ENCODE results near the gene KLB. TPM values are rescaled to one million over a fixed set of nuclear protein-coding genes. Genes with fewer than 3 reads are reported as not detected.

The KLB gene
- total RNA-seq, 1 experiment from 2014 or later: not detected

- DNase-seq (ENCODE audit: low read depth): peak; percentile 95
These were observed 52.0 kb downstream of the KLB start, which contains the start of the genes LIAS and RPL9 for GRCh38 chr4:39458505-39459300. Gene LIAS (plus strand): TSS chr4:39459056. CDS start chr4:39459118, 62 bp downstream. Gene RPL9 (minus strand): TSS chr4:39458922. CDS start chr4:39458439, 483 bp downstream.

- DNase-seq (ENCODE audit: low read depth): peak; percentile 77
These were observed 58.3 kb downstream of the KLB start for GRCh38 chr4:39464886-39465501.

- DNase-seq (ENCODE audit: low read depth): no peak
These were observed 60.0 kb downstream of the KLB start for GRCh38 chr4:39466747-39467146.

GRCh38 chr4:39467464-39467863 lies 60.7 kb downstream of the KLB start:
- DNase-seq (ENCODE audit: low read depth): no peak

GRCh38 chr4:39469429-39470077 lies 62.8 kb downstream of the KLB start:
- DNase-seq (ENCODE audit: low read depth): peak; percentile 85

GRCh38 chr4:39470402-39470801 lies 63.7 kb downstream of the KLB start:
- no peak for DNase-seq (ENCODE audit: low read depth)

GRCh38 chr4:39472396-39472795 lies 65.7 kb downstream of the KLB start:
- no peak for DNase-seq (ENCODE audit: low read depth)

GRCh38 chr4:39476187-39476895 lies 69.6 kb downstream of the KLB start:
- no peak for DNase-seq (ENCODE audit: low read depth)

GRCh38 chr4:39480251-39480650 lies 73.5 kb downstream of the KLB start:
- no peak for DNase-seq (ENCODE audit: low read depth)

- no peak for DNase-seq (ENCODE audit: low read depth)
These were observed 74.4 kb downstream of the KLB start for GRCh38 chr4:39480902-39481695.

- DNase-seq (ENCODE audit: low read depth): no peak
These were observed 78.0 kb downstream of the KLB start for GRCh38 chr4:39484582-39485272.

- DNase-seq (ENCODE audit: low read depth): no peak
These were observed 79.6 kb downstream of the KLB start for GRCh38 chr4:39486221-39486804.

GRCh38 chr4:39490322-39490721 lies 83.6 kb downstream of the KLB start:
- no peak for DNase-seq (ENCODE audit: low read depth)

GRCh38 chr4:39494354-39494753 lies 87.6 kb downstream of the KLB start:
- DNase-seq (ENCODE audit: low read depth): no peak

- DNase-seq (ENCODE audit: low read depth): no peak
These were observed 88.9 kb downstream of the KLB start for GRCh38 chr4:39495446-39496213.

GRCh38 chr4:39497909-39498726 lies 91.4 kb downstream of the KLB start:
- no peak for DNase-seq (ENCODE audit: low read depth)

GRCh38 chr4:39498727-39499020 lies 91.9 kb downstream of the KLB start:
- no peak for DNase-seq (ENCODE audit: low read depth)

Measured in HT1080 (cell line).